Activated naive CD4-positive, alpha-beta T cell treated with anti-CD3 and anti-CD28 coated beads, Interleukin-2, amount 50 U/mL, for 72 hours (primary cell): ENCODE data around the gene PRRT1B. TPM values are rescaled to one million over a fixed set of nuclear protein-coding genes. Genes with fewer than 3 reads are reported as not detected.

Experiments
- ATAC-seq, 2 donors: fragments of 150-1000 bp; cut with Tn5 transposase; 2 replicates each; pipeline ENCODE4 v1.10.0; 2021; ENCODE audit warnings: mild to moderate bottlenecking in 2 of 2, moderate library complexity in 2 of 2
- DNase-seq, 2 donors: peaks; one replicate each; pipeline ENCODE4 v3.0.0; 2021 to 2022; ENCODE audit warnings: low spot score in 2 of 2
- H3K27ac Mint-ChIP-seq, 2 donors: one replicate each; pipeline ENCODE4 v1.8.0; 2022; ENCODE audit warnings: mild to moderate bottlenecking in 2 of 2, mixed read lengths in 2 of 2
- H3K36me3 Mint-ChIP-seq, 2 donors: one replicate each; pipeline ENCODE4 v1.8.0; 2022; ENCODE audit warnings: mixed read lengths in 2 of 2
- H3K9me3 Mint-ChIP-seq, 2 donors: one replicate each; pipeline ENCODE4 v1.8.0; 2022; ENCODE audit warnings: mixed read lengths in 2 of 2
- total RNA-seq, 2 donors: library from RNA; stranded (reverse); gene quantifications; one replicate each; pipeline ENCODE4 v1.2.3, GENCODE V29; 2022

Gene PRRT1B
- total RNA-seq, 2 donors from 2014 or later = not detected

GRCh38 chr9:131582466-131583336 lies 37.4 kb downstream of the PRRT1B start:
- Mint-ChIP-seq H3K27ac (peak overlapping the region; percentile 14 to 62), H3K9me3 (no peaks in the 10 kb centered on the region), H3K36me3 (peaks cover 6 to 25% of the 10 kb centered on the region in 2 donors)
- no peak for ATAC-seq
- DNase-seq = no peak

- peaks cover 6 to 26% of the 10 kb centered on the region in 2 donors for H3K36me3 Mint-ChIP-seq
- ATAC-seq (no peak), DNase-seq (no peak)
- no peaks in the 10 kb centered on the region for H3K9me3 Mint-ChIP-seq
- peak overlapping the region; percentile 14 to 62 for H3K27ac Mint-ChIP-seq
Measured at GRCh38 chr9:131583337-131583645, 38.0 kb downstream of the PRRT1B start.

GRCh38 chr9:131583836-131584555 lies 38.7 kb downstream of the PRRT1B start:
- no peaks in the 10 kb centered on the region for H3K9me3 Mint-ChIP-seq
- peaks cover 6 to 23% of the 10 kb centered on the region in 2 donors for H3K36me3 Mint-ChIP-seq
- ATAC-seq (no peak), DNase-seq (no peak)
- H3K27ac Mint-ChIP-seq = peak overlapping the region; percentile 62 to 88

- H3K9me3 Mint-ChIP-seq = no peaks in the 10 kb centered on the region
- H3K27ac Mint-ChIP-seq = peak overlapping the region; percentile 86
- DNase-seq = no peak
- peak; percentile 3 to 59 for ATAC-seq
- H3K36me3 Mint-ChIP-seq = peaks cover 0 to 16% of the 10 kb centered on the region in 2 donors
Measured at GRCh38 chr9:131584858-131585257, 39.5 kb downstream of the PRRT1B start.

GRCh38 chr9:131585375-131585774 lies 40.1 kb downstream of the PRRT1B start:
- peak; percentile 34 to 84 for ATAC-seq
- DNase-seq = no peak

GRCh38 chr9:131587331-131587730 lies 42.0 kb downstream of the PRRT1B start:
- ATAC-seq = no peak
- H3K27ac Mint-ChIP-seq = peak overlapping the region; percentile 26 to 83
- H3K9me3 Mint-ChIP-seq = no peaks in the 10 kb centered on the region
- no peak for DNase-seq
- H3K36me3 Mint-ChIP-seq = peaks cover 0 to 10% of the 10 kb centered on the region in 2 donors

More at GRCh38 chr9:131585375-131585774, 40.1 kb downstream of the PRRT1B start:
- H3K36me3 Mint-ChIP-seq = peaks cover 0 to 14% of the 10 kb centered on the region in 2 donors
- H3K9me3 Mint-ChIP-seq = no peaks in the 10 kb centered on the region
- peak overlapping the region; percentile 86 for H3K27ac Mint-ChIP-seq

GRCh38 chr9:131587906-131588305 lies 42.6 kb downstream of the PRRT1B start:
- Mint-ChIP-seq H3K27ac (peak overlapping the region; percentile 26 to 79), H3K36me3 (peaks cover 0 to 10% of the 10 kb centered on the region in 2 donors), H3K9me3 (no peaks in the 10 kb centered on the region)
- DNase-seq (no peak), ATAC-seq (peak in 1 of 2 donors; percentile 9)

GRCh38 chr9:131588396-131588795 lies 43.1 kb downstream of the PRRT1B start:
- ATAC-seq (no peak), DNase-seq (no peak)
- no peak overlapping the region for H3K27ac Mint-ChIP-seq
- H3K36me3 Mint-ChIP-seq = peaks cover 0 to 10% of the 10 kb centered on the region in 2 donors
- H3K9me3 Mint-ChIP-seq = no peaks in the 10 kb centered on the region

- DNase-seq = no peak
- H3K9me3 Mint-ChIP-seq = no peaks in the 10 kb centered on the region
- ATAC-seq = no peak
- peaks cover 0 to 10% of the 10 kb centered on the region in 2 donors for H3K36me3 Mint-ChIP-seq
- H3K27ac Mint-ChIP-seq = peak overlapping the region; percentile 39 to 53
Measured at GRCh38 chr9:131589124-131589711, 43.9 kb downstream of the PRRT1B start.

GRCh38 chr9:131589993-131590392 lies 44.7 kb downstream of the PRRT1B start:
- peaks cover 0 to 10% of the 10 kb centered on the region in 2 donors for H3K36me3 Mint-ChIP-seq
- peak overlapping the region; percentile 29 to 79 for H3K27ac Mint-ChIP-seq
- no peaks in the 10 kb centered on the region for H3K9me3 Mint-ChIP-seq
- ATAC-seq = no peak
- DNase-seq = no peak

- H3K27ac Mint-ChIP-seq = peak overlapping the region; percentile 79 to 92
- H3K36me3 Mint-ChIP-seq = peaks cover 0 to 10% of the 10 kb centered on the region in 2 donors
- ATAC-seq = peak in 1 of 2 donors; percentile 20
- H3K9me3 Mint-ChIP-seq = no peaks in the 10 kb centered on the region
- no peak for DNase-seq
Measured at GRCh38 chr9:131590449-131590848, 45.1 kb downstream of the PRRT1B start.

GRCh38 chr9:131590907-131591844 lies 45.9 kb downstream of the PRRT1B start:
- ATAC-seq (peak; percentile 84 to 95), DNase-seq (peak; percentile 80 to 84)
- peaks cover 0 to 10% of the 10 kb centered on the region in 2 donors for H3K36me3 Mint-ChIP-seq
- no peaks in the 10 kb centered on the region for H3K9me3 Mint-ChIP-seq
- H3K27ac Mint-ChIP-seq = peak overlapping the region; percentile 79 to 92

GRCh38 chr9:131591845-131592208 lies 46.5 kb downstream of the PRRT1B start:
- Mint-ChIP-seq H3K9me3 (no peaks in the 10 kb centered on the region), H3K27ac (peak overlapping the region; percentile 79), H3K36me3 (peaks cover 0 to 10% of the 10 kb centered on the region in 2 donors)
- ATAC-seq (no peak), DNase-seq (no peak)

GRCh38 chr9:131593091-131593820 lies 47.9 kb downstream of the PRRT1B start:
- Mint-ChIP-seq H3K9me3 (no peaks in the 10 kb centered on the region), H3K27ac (peak overlapping the region in 1 of 2 donors; percentile 61), H3K36me3 (peaks cover 0 to 3% of the 10 kb centered on the region in 2 donors)
- DNase-seq (no peak), ATAC-seq (no peak)

GRCh38 chr9:131593936-131594665 lies 48.8 kb downstream of the PRRT1B start:
- DNase-seq = no peak
- no peak overlapping the region for H3K27ac Mint-ChIP-seq
- peaks cover 0 to 4% of the 10 kb centered on the region in 2 donors for H3K36me3 Mint-ChIP-seq
- no peak for ATAC-seq
- no peaks in the 10 kb centered on the region for H3K9me3 Mint-ChIP-seq
